Measurements from ENCODE around the gene PRDX2. TPM values are rescaled to one million over a fixed set of nuclear protein-coding genes. Genes with fewer than 3 reads are reported as not detected.

The PRDX2 gene
- total and polyA plus RNA-seq, 10 of the 15 experiments (the other 5 are each of a cell fraction or from before 2014, with no cell fraction given), result 93.0 to 812 (median 344) TPM

- ATAC-seq, result no peak
- Histone ChIP-seq H3K36me3 (ENCODE audit: control insufficient read depth in 2 of 2, insufficient read depth in 2 of 2, low read length in 1 of 2) (no peaks in the 10 kb centered on the region), H3K79me2 (ENCODE audit: control insufficient read depth, insufficient read depth, low read length) (no peaks in the 10 kb centered on the region), H3K9ac (ENCODE audit: control insufficient read depth, insufficient read depth, low read length) (no peak overlapping the region), H3K27me3 (replicated peaks in 1 of 2; ENCODE audit: control insufficient read depth in 2 of 2, insufficient read depth in 2 of 2, low read length in 1 of 2) (no peaks in the 10 kb centered on the region), H3K4me2 (ENCODE audit: control insufficient read depth, insufficient read depth) (no peak overlapping the region), H3K27ac (ENCODE audit: control insufficient read depth, insufficient read depth) (no peak overlapping the region), H3K4me1 (ENCODE audit: control insufficient read depth, insufficient read depth, low read length) (peaks cover 4% of the 10 kb centered on the region), H2AFZ (ENCODE audit: control insufficient read depth, low read depth, low read length) (no peak overlapping the region), H3K4me3 (no peak overlapping the region), H4K20me1 (ENCODE audit: control insufficient read depth, insufficient read depth) (no peaks in the 10 kb centered on the region), H3K9me3 (replicated peaks; ENCODE audit: control insufficient read depth, insufficient read depth, low read length) (no peaks in the 10 kb centered on the region)
- TF ChIP-seq GABPA (IDR thresholded peaks at IDR 0.05; ENCODE audit: low read depth), result no peak
- TF ChIP-seq SMARCA5 (IDR thresholded peaks at IDR 0.05), result no peak
- TF ChIP-seq EP300 (IDR thresholded peaks at IDR 0.05; ENCODE audit: borderline replicate concordance in 1 of 2, control insufficient read depth in 1 of 2, low read depth in 2 of 2, low read length in 2 of 2), result no peak
- no peak for TF ChIP-seq SPI1 (IDR thresholded peaks at IDR 0.05; ENCODE audit: borderline replicate concordance, insufficient read depth, low read depth, low read length)
- TF ChIP-seq RELB (IDR thresholded peaks at IDR 0.05; ENCODE audit: low read depth), result no peak
- TF ChIP-seq RAD51 (IDR thresholded peaks at IDR 0.05), result no peak
- no peak for TF ChIP-seq ATF3 (IDR thresholded peaks at IDR 0.05; ENCODE audit: borderline replicate concordance, extremely low read depth, low read depth, low read length)
- TF ChIP-seq ESRRA (IDR thresholded peaks at IDR 0.05; ENCODE audit: low read length), result no peak
- no peak for TF ChIP-seq CBFB (IDR thresholded peaks at IDR 0.05; ENCODE audit: low read depth)
- no peak for TF ChIP-seq REST (IDR thresholded peaks at IDR 0.05; ENCODE audit: low read depth, low read length)
- TF ChIP-seq PAX5 (IDR thresholded peaks at IDR 0.05; ENCODE audit: borderline replicate concordance, low read depth, low read length), result no peak
- POLR2A ChIA-PET, result no interaction called here
- RAD21 ChIA-PET (ENCODE audit: unreplicated experiment), result interaction anchor here (0.8 kb wide), 1 partner anchor 12 kb away, joined by 3 read pairs; no protein-coding TSS in a partner anchor
- BruUV-seq (replicated peaks), result no TSS peak
- no peak for FAIRE-seq
- 88% methylated on average over 4 of the region's 4 CpGs for WGBS (ENCODE audit: insufficient coverage, insufficient replicate concordance, low lambda C conversion rate, missing lambda C conversion rate)
- SMC1A ChIA-PET (ENCODE audit: uncharacterized antibody, unreplicated experiment), result interaction anchor here (3.7 kb wide), 1 partner anchor 24 kb away, joined by 25 read pairs; no protein-coding TSS in a partner anchor
- in situ Hi-C loops (cut with MboI) (no loop called here), intact Hi-C loops (cut with micrococcal nuclease; ENCODE audit: unreplicated experiment) (no loop called here)
- DNase-seq (ENCODE audit: low read depth, low spot score), result no peak
- CTCF ChIA-PET, result interaction anchor here (3.6 to 12.1 kb wide), 2 partner anchors 12 to 23 kb away, joined by 17 to 537 read pairs; partner anchors contain the start of gene JUNB
These were observed 29.3 kb downstream of the PRDX2 start for GRCh38 chr19:12772323-12772722.

Measured in GM12878 (cell line).